Activated naive CD8-positive, alpha-beta T cell treated with anti-CD3 and anti-CD28 coated beads, Interleukin-2, amount 10 ng/mL, durations not matched to agents 7 days and 5 days (primary cell): Measurements from ENCODE around the gene LIMCH1. TPM values are rescaled to one million over a fixed set of nuclear protein-coding genes. Genes with fewer than 3 reads are reported as not detected.

ENCODE experiments used
- ATAC-seq: fragments of 150-1000 bp; cut with Tn5 transposase; one replicate; pipeline ENCODE4 v1.10.0; 2021; ENCODE audit warnings: low read depth, moderate library complexity
- POLR2A ChIA-PET: fragments of 350-600 bp; sonication (Branson Sonifier 250); formaldehyde crosslinking; loops from one replicate; lab custom pipeline; 2021; ENCODE audit warnings: antibody characterized with exemption; lab: Charles Lee
- DNase-seq: peaks from one replicate; pipeline ENCODE4 v3.0.0; 2021
- H3K27ac Mint-ChIP-seq: one replicate; pipeline ENCODE4 v1.8.0; 2022; ENCODE audit warnings: mild to moderate bottlenecking, mixed read lengths
- H3K27me3 Mint-ChIP-seq: one replicate; pipeline ENCODE4 v1.8.0; 2022; ENCODE audit warnings: mild to moderate bottlenecking, moderate library complexity, mixed read lengths
- H3K36me3 Mint-ChIP-seq: one replicate; pipeline ENCODE4 v1.8.0; 2021; ENCODE audit warnings: mild to moderate bottlenecking, mixed read lengths
- H3K4me1 Mint-ChIP-seq: one replicate; pipeline ENCODE4 v1.8.0; 2021; ENCODE audit warnings: mixed read lengths
- H3K4me3 Mint-ChIP-seq: one replicate; pipeline ENCODE4 v1.8.0; 2022; ENCODE audit warnings: mild to moderate bottlenecking, moderate library complexity, mixed read lengths
- H3K9me3 Mint-ChIP-seq: one replicate; pipeline ENCODE4 v1.8.0; 2021; ENCODE audit warnings: mixed read lengths
- total RNA-seq, 2 experiments: library from RNA; stranded (reverse); gene quantifications; one replicate each; pipeline ENCODE4 v1.2.3, GENCODE V29; 2021

The LIMCH1 gene
- total RNA-seq, 2 experiments from 2014 or later = not detected

DNA sequence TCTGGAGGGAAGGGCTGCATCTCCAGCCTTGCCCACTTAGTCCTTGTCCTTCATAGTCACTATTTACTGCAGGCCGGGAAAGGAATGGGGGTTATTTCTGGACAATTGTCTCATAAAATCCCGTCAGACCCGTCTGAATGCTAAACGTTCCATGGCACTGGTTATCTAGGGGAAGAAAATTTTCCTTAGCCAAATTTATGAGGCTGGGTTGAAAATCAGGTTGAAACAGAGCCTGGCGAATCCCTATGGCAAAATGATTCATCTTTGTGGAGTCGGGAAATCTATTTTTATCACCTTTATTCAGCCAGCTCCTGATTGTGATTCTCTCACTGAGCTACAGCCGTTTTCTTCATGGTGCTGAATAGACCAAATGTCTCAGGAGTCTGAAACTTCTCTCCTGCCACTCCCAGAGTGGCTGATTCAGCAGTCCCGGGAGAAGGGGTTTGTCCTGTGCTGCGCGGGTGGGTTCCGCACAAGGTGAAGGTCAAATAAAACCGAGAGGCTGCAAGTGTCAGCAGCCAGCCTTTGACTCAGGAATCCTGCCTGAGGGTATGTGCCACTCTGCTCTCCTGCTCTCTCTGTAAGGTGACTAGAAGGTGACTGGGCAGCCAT lies 1.0 kb downstream of the LIMCH1 start:
- ATAC-seq (no peak), DNase-seq (no peak)
- H3K4me1 Mint-ChIP-seq = no peaks in the 10 kb centered on the region
- H3K27me3 Mint-ChIP-seq = no peaks in the 10 kb centered on the region
- H3K27ac Mint-ChIP-seq = no peak overlapping the region
- no peaks in the 10 kb centered on the region for H3K36me3 Mint-ChIP-seq
- no peak overlapping the region for H3K4me3 Mint-ChIP-seq
- no peaks in the 10 kb centered on the region for H3K9me3 Mint-ChIP-seq
- POLR2A ChIA-PET = no interaction called here

DNA sequence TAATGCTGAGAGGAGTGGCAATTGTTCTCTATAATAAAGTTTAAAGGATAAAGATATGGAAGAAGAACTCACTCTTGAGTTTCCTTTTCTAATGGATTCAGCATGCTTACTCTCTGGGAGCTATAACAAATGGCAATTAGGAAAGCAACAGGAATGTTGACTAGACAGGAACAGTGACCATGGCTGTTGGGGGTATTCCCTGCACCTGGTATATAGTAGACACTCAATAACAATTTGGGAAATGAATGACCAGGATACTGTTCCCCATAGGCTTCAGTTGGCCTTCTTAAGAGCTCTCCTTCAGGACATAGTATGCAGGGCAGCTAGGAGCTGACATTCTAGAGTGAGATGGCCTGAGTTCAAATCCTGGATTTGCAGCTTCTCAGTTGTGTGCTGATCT lies 1.8 kb downstream of the LIMCH1 start:
- no peak overlapping the region for H3K4me3 Mint-ChIP-seq
- DNase-seq (no peak), ATAC-seq (no peak)
- H3K9me3 Mint-ChIP-seq = no peaks in the 10 kb centered on the region
- no peaks in the 10 kb centered on the region for H3K36me3 Mint-ChIP-seq
- H3K4me1 Mint-ChIP-seq = no peaks in the 10 kb centered on the region
- POLR2A ChIA-PET = no interaction called here
- H3K27ac Mint-ChIP-seq = no peak overlapping the region
- no peaks in the 10 kb centered on the region for H3K27me3 Mint-ChIP-seq

DNA sequence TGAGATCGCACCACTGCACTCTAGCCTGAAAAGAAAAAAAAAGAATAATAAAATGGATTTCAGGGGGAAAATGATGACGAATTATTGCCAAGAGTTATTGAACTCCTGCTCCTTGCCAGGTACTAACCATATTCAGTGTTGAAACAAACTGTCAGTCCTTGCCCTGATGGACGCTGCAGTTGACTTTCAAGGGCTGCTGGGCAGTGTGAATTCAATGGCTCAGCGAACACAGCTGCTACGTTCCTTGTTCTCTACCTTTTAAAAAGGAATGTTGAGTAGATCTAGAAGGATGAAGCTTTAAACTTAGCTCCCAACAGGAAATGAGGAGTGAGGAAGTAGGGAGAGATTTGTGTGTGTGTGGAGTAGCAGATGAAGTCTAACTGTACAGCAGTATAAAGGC lies 2.7 kb downstream of the LIMCH1 start:
- Mint-ChIP-seq H3K4me3 (no peak overlapping the region), H3K4me1 (no peaks in the 10 kb centered on the region), H3K36me3 (no peaks in the 10 kb centered on the region), H3K9me3 (no peaks in the 10 kb centered on the region), H3K27me3 (no peaks in the 10 kb centered on the region), H3K27ac (no peak overlapping the region)
- no peak for ATAC-seq
- DNase-seq = no peak
- POLR2A ChIA-PET = no interaction called here

DNA sequence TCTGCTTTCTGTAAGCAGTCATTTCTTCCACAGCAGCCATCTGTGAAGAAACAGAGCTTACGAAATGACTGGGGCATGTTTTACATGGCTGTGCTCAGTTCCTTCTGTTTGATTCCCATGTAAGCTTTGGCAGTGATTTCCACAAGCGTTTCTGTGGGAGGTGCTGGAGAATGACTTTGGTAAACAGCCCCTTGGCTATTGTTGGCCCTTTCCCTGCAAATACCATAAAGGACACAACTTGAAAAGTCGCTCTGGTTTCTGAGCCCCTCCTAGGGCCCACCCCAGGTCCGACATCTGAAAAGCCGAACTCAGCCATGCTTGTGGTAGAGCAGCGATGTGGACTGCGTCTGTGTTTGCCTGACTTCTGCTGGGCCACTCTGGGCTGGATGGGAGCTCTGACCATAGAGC lies 3.7 kb downstream of the LIMCH1 start:
- ATAC-seq (no peak), DNase-seq (no peak)
- Mint-ChIP-seq H3K9me3 (no peaks in the 10 kb centered on the region), H3K27me3 (no peaks in the 10 kb centered on the region), H3K27ac (no peak overlapping the region), H3K36me3 (no peaks in the 10 kb centered on the region), H3K4me3 (no peak overlapping the region), H3K4me1 (no peaks in the 10 kb centered on the region)
- POLR2A ChIA-PET = no interaction called here

DNA sequence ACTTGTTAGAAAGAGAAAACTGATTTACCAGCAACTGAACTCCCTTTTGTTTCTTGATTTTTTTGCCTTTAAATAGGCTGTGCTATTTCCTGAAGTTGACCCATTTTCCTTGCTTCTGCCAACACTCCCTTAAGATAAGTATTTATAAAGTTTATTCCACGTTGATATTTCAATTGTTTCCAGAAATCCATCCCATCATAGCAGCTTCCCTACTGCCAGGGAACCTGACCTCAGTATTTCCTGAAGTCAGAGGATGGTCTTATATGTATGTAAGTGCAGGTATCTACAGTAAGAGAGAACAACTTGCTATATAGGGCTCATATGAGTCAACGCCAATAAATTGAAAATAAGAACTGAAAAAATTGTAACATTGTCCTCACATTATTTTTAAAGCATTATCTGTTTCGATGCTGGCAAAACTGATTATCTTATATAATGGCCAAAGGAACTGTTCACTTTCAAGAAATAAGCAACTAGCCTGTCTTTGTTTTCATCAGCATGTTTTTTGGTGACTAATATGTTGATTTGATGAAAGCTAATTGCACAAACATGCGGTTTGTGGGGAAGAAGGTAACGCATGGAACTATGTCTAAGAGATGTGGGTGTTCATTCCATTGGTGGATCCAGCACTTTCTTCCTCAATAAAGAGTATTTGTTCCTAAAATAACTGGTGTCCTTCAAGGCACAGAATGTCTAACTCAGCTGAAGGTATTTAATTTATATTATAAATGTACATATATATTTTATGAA lies 4.7 kb downstream of the LIMCH1 start:
- Mint-ChIP-seq H3K36me3 (no peaks in the 10 kb centered on the region), H3K4me1 (no peaks in the 10 kb centered on the region), H3K4me3 (no peak overlapping the region), H3K9me3 (no peaks in the 10 kb centered on the region), H3K27ac (no peak overlapping the region), H3K27me3 (no peaks in the 10 kb centered on the region)
- ATAC-seq = no peak
- no peak for DNase-seq
- POLR2A ChIA-PET = no interaction called here

GRCh38 chr4:41545238-41545637 lies 7.3 kb downstream of the LIMCH1 start:
- ATAC-seq (no peak), DNase-seq (no peak)
- Mint-ChIP-seq H3K4me3 (no peak overlapping the region), H3K36me3 (no peaks in the 10 kb centered on the region), H3K9me3 (no peaks in the 10 kb centered on the region), H3K4me1 (no peaks in the 10 kb centered on the region), H3K27ac (no peak overlapping the region), H3K27me3 (no peaks in the 10 kb centered on the region)
- POLR2A ChIA-PET = no interaction called here

- H3K4me3 Mint-ChIP-seq = no peak overlapping the region
- no peaks in the 10 kb centered on the region for H3K36me3 Mint-ChIP-seq
- no peaks in the 10 kb centered on the region for H3K4me1 Mint-ChIP-seq
- DNase-seq = no peak
- POLR2A ChIA-PET = no interaction called here
- no peaks in the 10 kb centered on the region for H3K9me3 Mint-ChIP-seq
- ATAC-seq = no peak
- H3K27me3 Mint-ChIP-seq = no peaks in the 10 kb centered on the region
- no peak overlapping the region for H3K27ac Mint-ChIP-seq
Observed at GRCh38 chr4:41546638-41547037, 8.7 kb downstream of the LIMCH1 start.

DNA sequence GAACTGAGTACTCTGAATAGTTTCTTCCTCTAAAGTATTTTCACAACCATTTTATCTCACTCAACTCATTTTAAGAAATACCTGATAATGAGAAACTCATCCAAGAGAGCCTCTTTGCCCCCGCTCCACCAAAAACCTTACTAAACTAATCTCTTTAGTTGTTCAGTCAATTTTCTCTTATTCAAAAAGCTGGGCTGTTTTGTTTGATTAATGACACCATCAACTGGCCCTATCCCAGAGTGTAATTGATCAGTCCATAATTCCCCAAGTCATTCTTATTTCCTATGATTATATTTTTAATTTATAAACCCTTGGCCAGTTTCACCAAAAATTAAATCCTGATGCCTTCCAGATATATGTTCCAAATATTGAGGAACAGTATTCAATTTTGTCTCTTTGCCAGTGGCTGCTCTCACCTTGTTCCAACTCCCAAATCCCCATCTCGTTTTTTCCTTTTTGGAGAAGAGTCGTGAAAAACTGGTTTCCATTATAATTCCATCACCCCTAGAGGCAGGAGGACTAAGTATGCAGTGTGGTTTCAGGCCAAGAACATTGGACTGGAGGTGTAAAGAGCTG lies 10.4 kb downstream of the LIMCH1 start:
- Mint-ChIP-seq H3K27ac (no peak overlapping the region), H3K4me3 (no peak overlapping the region), H3K36me3 (no peaks in the 10 kb centered on the region), H3K27me3 (no peaks in the 10 kb centered on the region), H3K4me1 (no peaks in the 10 kb centered on the region), H3K9me3 (no peaks in the 10 kb centered on the region)
- ATAC-seq = no peak
- no peak for DNase-seq
- POLR2A ChIA-PET = no interaction called here

- Mint-ChIP-seq H3K36me3 (no peaks in the 10 kb centered on the region), H3K9me3 (no peaks in the 10 kb centered on the region), H3K4me1 (no peaks in the 10 kb centered on the region), H3K27me3 (no peaks in the 10 kb centered on the region), H3K27ac (no peak overlapping the region), H3K4me3 (no peak overlapping the region)
- POLR2A ChIA-PET = no interaction called here
- ATAC-seq = no peak
- DNase-seq = no peak
Observed at GRCh38 chr4:41549478-41549877, 11.5 kb downstream of the LIMCH1 start.

- POLR2A ChIA-PET = no interaction called here
- no peak for DNase-seq
- Mint-ChIP-seq H3K9me3 (no peaks in the 10 kb centered on the region), H3K4me3 (no peak overlapping the region), H3K27me3 (no peaks in the 10 kb centered on the region), H3K36me3 (no peaks in the 10 kb centered on the region), H3K27ac (no peak overlapping the region), H3K4me1 (no peaks in the 10 kb centered on the region)
- ATAC-seq = no peak
Observed at GRCh38 chr4:41550308-41550707, 12.4 kb downstream of the LIMCH1 start.

GRCh38 chr4:41551536-41551935 lies 13.6 kb downstream of the LIMCH1 start:
- POLR2A ChIA-PET = no interaction called here
- Mint-ChIP-seq H3K9me3 (no peaks in the 10 kb centered on the region), H3K36me3 (no peaks in the 10 kb centered on the region), H3K4me1 (no peaks in the 10 kb centered on the region), H3K27me3 (no peaks in the 10 kb centered on the region), H3K4me3 (no peak overlapping the region), H3K27ac (no peak overlapping the region)
- ATAC-seq = no peak
- no peak for DNase-seq

DNA sequence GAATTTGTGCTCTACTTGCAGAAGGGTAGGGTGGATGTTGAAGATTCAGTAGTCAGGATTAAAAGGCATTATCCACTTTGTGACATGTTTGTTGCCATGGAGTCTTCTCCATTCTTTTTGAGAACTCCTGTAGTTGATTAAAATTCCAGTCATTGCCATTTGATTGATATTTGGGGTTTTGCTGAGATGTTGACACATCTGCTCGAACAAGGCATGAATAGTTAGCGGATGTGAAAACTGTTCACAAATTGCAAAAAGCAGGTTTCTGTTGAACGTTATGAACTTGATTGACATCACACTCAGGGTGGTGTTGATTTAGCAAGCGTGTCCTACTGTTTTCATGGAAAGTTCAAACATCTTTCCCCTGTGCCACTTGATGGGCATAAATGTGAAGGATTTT lies 16.9 kb downstream of the LIMCH1 start:
- POLR2A ChIA-PET = no interaction called here
- no peak for ATAC-seq
- no peak for DNase-seq
- Mint-ChIP-seq H3K9me3 (no peaks in the 10 kb centered on the region), H3K27me3 (no peaks in the 10 kb centered on the region), H3K27ac (no peak overlapping the region), H3K4me1 (no peaks in the 10 kb centered on the region), H3K36me3 (no peaks in the 10 kb centered on the region), H3K4me3 (no peak overlapping the region)

DNA sequence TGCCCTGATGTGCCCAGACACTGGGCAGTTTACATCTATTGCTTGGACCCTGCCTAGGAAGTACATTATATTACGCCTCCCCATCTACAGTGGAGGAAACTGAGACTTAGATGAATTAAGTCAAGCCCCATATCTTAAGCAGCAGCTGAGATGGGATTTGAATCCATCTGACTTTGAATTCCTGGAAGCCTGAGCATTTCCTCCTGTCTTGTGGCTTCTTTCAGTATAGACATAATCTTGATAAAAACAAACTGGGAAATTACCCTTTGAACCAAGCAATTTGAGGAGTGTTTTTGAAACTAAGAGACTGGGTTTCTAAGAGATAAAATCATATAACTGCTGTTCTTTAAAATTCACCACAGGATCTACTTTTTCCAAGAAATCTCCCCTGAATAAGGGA lies 18.6 kb downstream of the LIMCH1 start:
- Mint-ChIP-seq H3K9me3 (no peaks in the 10 kb centered on the region), H3K4me3 (no peak overlapping the region)
- POLR2A ChIA-PET = no interaction called here

DNA sequence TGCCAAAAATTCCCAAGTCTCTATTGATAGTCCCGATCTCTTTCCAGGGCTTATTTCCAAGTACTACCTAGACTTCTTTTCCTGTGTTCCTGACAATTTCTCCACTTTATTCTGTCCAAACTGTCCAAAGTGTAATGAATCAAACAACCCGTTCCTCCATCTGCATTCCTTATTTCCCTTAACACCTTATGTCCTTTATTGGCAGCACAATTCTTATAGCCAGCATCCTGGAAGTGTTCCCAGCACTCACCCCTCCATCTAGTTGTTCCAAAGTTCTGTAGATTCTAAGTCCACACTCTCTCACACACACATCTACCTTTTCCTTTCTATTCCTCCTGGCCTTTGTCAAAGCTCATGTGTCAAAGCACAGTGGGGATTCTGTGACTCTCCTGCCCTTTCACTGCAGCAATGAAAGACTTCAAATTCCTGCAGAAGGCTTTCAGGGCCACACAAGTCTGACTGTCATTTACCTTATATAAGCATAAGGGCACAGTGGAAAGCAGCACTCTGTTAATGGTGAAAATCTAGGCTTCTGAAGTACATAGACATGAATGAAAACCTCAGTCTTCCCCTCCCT lies 22.1 kb downstream of the LIMCH1 start:
- DNase-seq = no peak

More for the DNA sequence above, 18.6 kb downstream of the LIMCH1 start:
- H3K27me3 Mint-ChIP-seq = no peaks in the 10 kb centered on the region
- no peaks in the 10 kb centered on the region for H3K36me3 Mint-ChIP-seq
- no peak for ATAC-seq
- H3K27ac Mint-ChIP-seq = no peak overlapping the region
- H3K4me1 Mint-ChIP-seq = no peaks in the 10 kb centered on the region
- no peak for DNase-seq

More for the DNA sequence above, 22.1 kb downstream of the LIMCH1 start:
- Mint-ChIP-seq H3K36me3 (no peaks in the 10 kb centered on the region), H3K27ac (no peak overlapping the region), H3K27me3 (no peaks in the 10 kb centered on the region), H3K4me1 (no peaks in the 10 kb centered on the region), H3K4me3 (no peak overlapping the region), H3K9me3 (no peaks in the 10 kb centered on the region)
- no peak for ATAC-seq
- POLR2A ChIA-PET = no interaction called here
